GM19452 (cell line): ENCODE results near the gene CYP2J2.
"Not testable (repeated sequence)": the region's sequence is repeated elsewhere in the genome, so short reads cannot be mapped to it uniquely, and the experiment has no call there.

Experiments used
- ATAC-seq: cut with Tn5 transposase; IDR thresholded peaks from one replicate; pipeline ENCODE4 v1.9.1; 2021; ENCODE audit not compliant: unreplicated experiment

CYP2J2 gene

GRCh38 chr1:59926381-59927123 lies at the start of gene CYP2J2:
Gene CYP2J2, minus strand, starts transcription at chr1:59926773. Its CDS starts 27 bp downstream, at chr1:59926746.
- peak; percentile 87 for ATAC-seq

GRCh38 chr1:59973719-59974118 lies 47.1 kb upstream of the CYP2J2 start:
- ATAC-seq = no peak

- ATAC-seq = no peak
These were observed 45.8 kb upstream of the CYP2J2 start for GRCh38 chr1:59972216-59972927.

GRCh38 chr1:59971464-59971911 lies 44.9 kb upstream of the CYP2J2 start:
- no peak for ATAC-seq

GRCh38 chr1:59969542-59970175 lies 43.1 kb upstream of the CYP2J2 start:
- ATAC-seq = not testable (repeated sequence)

- not testable (repeated sequence) for ATAC-seq
These were observed 42.2 kb upstream of the CYP2J2 start for GRCh38 chr1:59968746-59969145.

- no peak for ATAC-seq
These were observed 41.2 kb upstream of the CYP2J2 start for GRCh38 chr1:59967780-59968179.

- ATAC-seq = no peak
These were observed 40.6 kb upstream of the CYP2J2 start for GRCh38 chr1:59967141-59967697.

GRCh38 chr1:59952065-59952464 lies 25.5 kb upstream of the CYP2J2 start:
- no peak for ATAC-seq

GRCh38 chr1:59949648-59950047 lies 23.1 kb upstream of the CYP2J2 start:
- ATAC-seq = no peak

GRCh38 chr1:59948990-59949389 lies 22.4 kb upstream of the CYP2J2 start:
- ATAC-seq = no peak

- peak; percentile 94 for ATAC-seq
These were observed 20.7 kb upstream of the CYP2J2 start for GRCh38 chr1:59947047-59947938.

GRCh38 chr1:59945790-59946189 lies 19.2 kb upstream of the CYP2J2 start:
- no peak for ATAC-seq

- no peak for ATAC-seq
These were observed 12.8 kb upstream of the CYP2J2 start for GRCh38 chr1:59939393-59939792.

- no peak for ATAC-seq
These were observed 11.2 kb upstream of the CYP2J2 start for GRCh38 chr1:59937636-59938210.

GRCh38 chr1:59936358-59936821 lies 9.8 kb upstream of the CYP2J2 start:
- ATAC-seq = no peak

- no peak for ATAC-seq
These were observed 2.4 kb upstream of the CYP2J2 start for GRCh38 chr1:59928996-59929395.

GRCh38 chr1:59927213-59927612 lies 640 bp upstream of the CYP2J2 start:
- no peak for ATAC-seq

GRCh38 chr1:59924653-59925052 lies 1.9 kb downstream of the CYP2J2 start:
- no peak for ATAC-seq
